ENCODE measurements around the gene TRIO. TPM values are rescaled to one million over a fixed set of nuclear protein-coding genes. Genes with fewer than 3 reads are reported as not detected.

The TRIO gene
- total and polyA plus RNA-seq, 2 donors (not counting 3 experiments of a cell fraction or from before 2014, with no cell fraction given) = 82.9 to 248 TPM

GRCh38 chr5:14370386-14370785, 227.2 kb downstream of the TRIO start:
- Histone ChIP-seq H3K36me3 (ENCODE audit: control insufficient read depth in 2 of 2, extremely low read depth in 1 of 2, insufficient read depth in 2 of 2, low read length in 2 of 2) (peaks cover 42 to 54% of the 10 kb centered on the region in 2 experiments), H3K4me3 (replicated peaks in 1 of 3; ENCODE audit: insufficient read depth in 1 of 3, low read depth in 1 of 3, low read length in 3 of 3) (no peak overlapping the region), H3K27me3 (ENCODE audit: control insufficient read depth in 2 of 2, insufficient read depth in 2 of 2, low read length in 2 of 2) (no peaks in the 10 kb centered on the region), H2AFZ (ENCODE audit: low read depth, low read length) (no peak overlapping the region), H3K9me3 (replicated peaks; ENCODE audit: control insufficient read depth, insufficient read depth, low read length) (no peaks in the 10 kb centered on the region), H3K9me1 (replicated peaks; ENCODE audit: control insufficient read depth, extremely low read depth, insufficient read depth, low read length) (no peaks in the 10 kb centered on the region), H3K79me2 (ENCODE audit: control insufficient read depth, insufficient read depth, low read length) (peaks cover 3% of the 10 kb centered on the region), H3K4me2 (ENCODE audit: insufficient read depth, low read length) (no peak overlapping the region), H4K20me1 (replicated peaks; ENCODE audit: control insufficient read depth, extremely low read depth, insufficient read depth, low read length) (no peaks in the 10 kb centered on the region), H3K4me1 (ENCODE audit: control insufficient read depth, extremely low read depth, insufficient read depth, low read length) (no peaks in the 10 kb centered on the region), H3K27ac (ENCODE audit: insufficient read depth, low read depth, low read length) (no peak overlapping the region), H3K9ac (replicated peaks; ENCODE audit: extremely low read depth, insufficient read depth, low read length) (no peak overlapping the region)
- dilution Hi-C loops (cut with MboI; ENCODE audit: extremely low pct_ligation_motif_present, low sequenced_read_pairs) (no loop called here), intact Hi-C loops (cut with micrococcal nuclease) (no loop called here)
- FAIRE-seq = no peak
- TF ChIP-seq MAX (IDR thresholded peaks at IDR 0.05; ENCODE audit: insufficient read depth, insufficient read length) (no peak), MYC (IDR thresholded peaks at IDR 0.05; ENCODE audit: low read depth, low read length) (no peak), POLR2A (IDR thresholded peaks at IDR 0.05; ENCODE audit: low read depth, low read length) (no peak), FOS (IDR thresholded peaks at IDR 0.05; ENCODE audit: borderline replicate concordance, insufficient read depth, low read length) (no peak), JUN (IDR thresholded peaks at IDR 0.05; ENCODE audit: borderline replicate concordance, insufficient read depth, insufficient read length, low read depth) (no peak), CTCF (IDR thresholded peaks at IDR 0.05; ENCODE audit: extremely low read depth in 1 of 2, insufficient read depth in 1 of 2, low read depth in 1 of 2, low read length in 2 of 2) (no peak), EZH2 (IDR thresholded peaks at IDR 0.05; ENCODE audit: borderline replicate concordance, low read depth, low read length, severe bottlenecking) (no peak), POLR2AphosphoS5 (IDR thresholded peaks at IDR 0.05; ENCODE audit: insufficient read depth, low read depth, low read length) (no peak), GATA2 (IDR thresholded peaks at IDR 0.05; ENCODE audit: insufficient read depth, insufficient read length, low read depth, low read length) (no peak)
- no peak for DNase-seq (ENCODE audit: low read depth, low spot score)
- BruUV-seq (replicated peaks) = no TSS peak
- ChIA-PET CTCF (interaction anchor here (3.8 kb wide), 1 partner anchor 278 kb away, joined by 18 read pairs; no protein-coding TSS in a partner anchor), POLR2A (no interaction called here)
